Prostate gland (tissue), 2 donors: ENCODE data around the gene SLC12A8. TPM values are rescaled to one million over a fixed set of nuclear protein-coding genes. Genes with fewer than 3 reads are reported as not detected.

ENCODE experiments used
- DNase-seq: peaks from one replicate; pipeline ENCODE4 v3.0.0-alpha.2; 2019; ENCODE audit warnings: low spot score
- H3K27ac ChIP-seq, 2 donors: fragments of 200-600 bp; sonication (generic); 2 replicates each; pipeline ENCODE4 v1.5.1; 2017 to 2019
- H3K27me3 ChIP-seq: fragments of 200-600 bp; sonication (generic); replicated peaks from 2 replicates; pipeline ENCODE4 v1.5.1; 2019; ENCODE audit not compliant: insufficient read depth
- H3K36me3 ChIP-seq, 2 donors: fragments of 200-600 bp; sonication (generic); 1 replicate in 1 of 2; 2 replicates in 1 of 2; pipeline versions ENCODE4 v1.5.1 to v1.8.1; 2017 to 2019
- H3K4me1 ChIP-seq: fragments of 200-600 bp; sonication (generic); replicated peaks from 2 replicates; pipeline ENCODE4 v1.5.1; 2019
- H3K4me3 ChIP-seq, 2 donors: fragments of 200-600 bp; sonication (generic); 2 replicates each; pipeline ENCODE4 v1.5.1; 2017 to 2019
- H3K9me3 ChIP-seq: fragments of 200-600 bp; sonication (generic); 2 replicates; pipeline ENCODE4 v1.5.1; 2017
- CTCF ChIP-seq, 4 experiments: fragments of 200-600 bp in 2 of 4; fragments of 450-650 bp in 2 of 4; sonication (generic) in 2 of 4; IDR thresholded peaks; 1 replicate in 3 of 4; 2 replicates in 1 of 4; pipeline ENCODE4 v1.5.1; 2016 to 2019; ENCODE audit warnings: antibody characterized with exemption in 4 of 4, mild to moderate bottlenecking in 2 of 4, moderate library complexity in 2 of 4
- POLR2A ChIP-seq: fragments of 450-650 bp; IDR thresholded peaks from one replicate; pipeline ENCODE4 v1.6.1; 2016; ENCODE audit warnings: antibody characterized with exemption, mild to moderate bottlenecking
- POLR2AphosphoS5 ChIP-seq: sonication (generic); formaldehyde crosslinking; IDR thresholded peaks from one replicate; pipeline ENCODE4 v1.6.1; 2017; ENCODE audit warnings: antibody characterized with exemption
- WGBS: methylation state at CpG from one replicate; pipeline ENCODE4 v1.1.5; 2018; 5-methylcytosine and 5-hydroxymethylcytosine counted together
- intact Hi-C: fragments of 100-400 bp; cut with DNase I; formaldehyde crosslinking; loops from one replicate; pipeline ENCODE4 v1.14.2; 2022
- total RNA-seq, 2 donors: library from RNA; depleted of rRNA; stranded (reverse); fragments of >200 nt; gene quantifications; one replicate each; pipeline ENCODE4 v1.1.0, GENCODE V29; 2016

The SLC12A8 gene
- total RNA-seq, 2 donors from 2014 or later = 6.5 to 16.4 TPM

- no peaks in the 10 kb centered on the region for H3K27me3 ChIP-seq
- no peaks in the 10 kb centered on the region for H3K9me3 ChIP-seq
- intact Hi-C loops = no loop called here
- H3K4me1 ChIP-seq = no peaks in the 10 kb centered on the region
- H3K27ac ChIP-seq = no peak overlapping the region
- no peak overlapping the region for H3K4me3 ChIP-seq
- TF ChIP-seq CTCF (IDR thresholded peaks at IDR 0.05) (no peak), POLR2AphosphoS5 (no peak), POLR2A (no peak)
- H3K36me3 ChIP-seq = no peaks in the 10 kb centered on the region
- DNase-seq = no peak
- 76% methylated on average over 6 of the region's 6 CpGs for WGBS
Measured at GRCh38 chr3:125102470-125102869, 110.1 kb downstream of the SLC12A8 start.

- DNase-seq = no peak
- Histone ChIP-seq H3K9me3 (no peaks in the 10 kb centered on the region), H3K27ac (no peak overlapping the region), H3K36me3 (no peaks in the 10 kb centered on the region), H3K4me1 (no peaks in the 10 kb centered on the region), H3K4me3 (no peak overlapping the region), H3K27me3 (no peaks in the 10 kb centered on the region)
- intact Hi-C loops = no loop called here
- 90% methylated on average over 4 of the region's 4 CpGs for WGBS
- TF ChIP-seq POLR2A (no peak), CTCF (IDR thresholded peaks at IDR 0.05) (no peak), POLR2AphosphoS5 (no peak)
Measured at GRCh38 chr3:125098611-125099291, 113.8 kb downstream of the SLC12A8 start.

GRCh38 chr3:125090649-125091048 is 121.9 kb downstream of the SLC12A8 start:
- DNase-seq = no peak
- no peaks in the 10 kb centered on the region for H3K36me3 ChIP-seq
- H3K9me3 ChIP-seq = no peaks in the 10 kb centered on the region
- no peak overlapping the region for H3K27ac ChIP-seq
- H3K4me1 ChIP-seq = no peaks in the 10 kb centered on the region
- no peak overlapping the region for H3K4me3 ChIP-seq
- intact Hi-C loops = no loop called here
- H3K27me3 ChIP-seq = no peaks in the 10 kb centered on the region
- TF ChIP-seq CTCF (IDR thresholded peaks at IDR 0.05) (no peak), POLR2A (no peak), POLR2AphosphoS5 (no peak)

GRCh38 chr3:125087768-125088391 is 124.7 kb downstream of the SLC12A8 start:
- Histone ChIP-seq H3K4me3 (no peak overlapping the region), H3K27me3 (no peaks in the 10 kb centered on the region), H3K27ac (no peak overlapping the region), H3K36me3 (no peaks in the 10 kb centered on the region), H3K4me1 (no peaks in the 10 kb centered on the region), H3K9me3 (no peaks in the 10 kb centered on the region)
- TF ChIP-seq POLR2A (no peak), POLR2AphosphoS5 (no peak), CTCF (IDR thresholded peaks at IDR 0.05) (no peak)
- no peak for DNase-seq
- WGBS = 84% methylated on average over 6 of the region's 6 CpGs
- intact Hi-C loops = no loop called here

GRCh38 chr3:125085166-125085565 is 127.4 kb downstream of the SLC12A8 start:
- no peaks in the 10 kb centered on the region for H3K27me3 ChIP-seq
- DNase-seq = no peak
- no peak overlapping the region for H3K27ac ChIP-seq
- no peak overlapping the region for H3K4me3 ChIP-seq
- no peaks in the 10 kb centered on the region for H3K4me1 ChIP-seq
- no peak for TF ChIP-seq CTCF (IDR thresholded peaks at IDR 0.05)
- TF ChIP-seq POLR2AphosphoS5 = no peak
- TF ChIP-seq POLR2A = no peak
- H3K36me3 ChIP-seq = no peaks in the 10 kb centered on the region
- intact Hi-C loops = no loop called here
- no peaks in the 10 kb centered on the region for H3K9me3 ChIP-seq
